Transverse colon (tissue), 4 donors: Measurements from ENCODE around the gene LRPPRC. TPM values are rescaled to one million over a fixed set of nuclear protein-coding genes. Genes with fewer than 3 reads are reported as not detected.

ENCODE experiments used
- DNase-seq: peaks from one replicate; pipeline ENCODE4 v3.0.0-alpha.2; 2019
- H3K27ac ChIP-seq, 4 donors: fragments of 200-600 bp; sonication (generic); 2 replicates each; pipeline ENCODE4 v1.5.1; 2016 to 2018; ENCODE audit warnings: inconsistent platforms in 4 of 4
- H3K27me3 ChIP-seq: fragments of 200-600 bp; sonication (generic); 2 replicates; pipeline ENCODE4 v1.5.1; 2017; ENCODE audit warnings: inconsistent platforms
- H3K36me3 ChIP-seq, 4 donors: fragments of 200-600 bp; sonication (generic); 2 replicates each; pipeline ENCODE4 v1.5.1; 2017 to 2019; ENCODE audit warnings: inconsistent platforms in 4 of 4
- H3K4me1 ChIP-seq, 4 donors: fragments of 200-600 bp; sonication (generic); 2 replicates each; pipeline ENCODE4 v1.5.1; 2017 to 2020; ENCODE audit warnings: inconsistent platforms in 4 of 4
- H3K4me3 ChIP-seq, 4 donors: fragments of 200-600 bp; sonication (generic); 1 replicate in 1 of 4; 2 replicates in 3 of 4; pipeline versions ENCODE4 v1.5.1 to v1.6.1; 2017 to 2019; ENCODE audit warnings: inconsistent platforms in 4 of 4
- H3K9me3 ChIP-seq, 2 donors: fragments of 200-600 bp; sonication (generic); 2 replicates each; pipeline ENCODE4 v1.5.1; 2017 to 2019; ENCODE audit warnings: inconsistent platforms in 2 of 2
- EP300 ChIP-seq: sonication (generic); formaldehyde crosslinking; IDR thresholded peaks from one replicate; pipeline ENCODE4 v1.6.1; 2017; ENCODE audit warnings: antibody characterized with exemption, low read depth
- POLR2A ChIP-seq: fragments of 450-650 bp; IDR thresholded peaks from one replicate; pipeline ENCODE4 v1.6.1; 2016; ENCODE audit warnings: antibody characterized with exemption, mild to moderate bottlenecking, moderate library complexity
- POLR2AphosphoS5 ChIP-seq, 3 donors: sonication (generic); formaldehyde crosslinking; IDR thresholded peaks; one replicate each; pipeline ENCODE4 v1.6.1; 2016; ENCODE audit warnings: antibody characterized with exemption in 3 of 3
- WGBS, 2 donors: methylation state at CpG; one replicate each; pipeline ENCODE4 v1.1.5; 2018; ENCODE audit warnings: low coverage in 1 of 2; 5-methylcytosine and 5-hydroxymethylcytosine counted together
- in situ Hi-C, 4 donors: fragments of 200-750 bp; cut with MboI; loops; one replicate each; pipeline versions ENCODE4 v1.15.0 to v1.15.1; 2017; ENCODE audit warnings: low sequenced_read_pairs in 3 of 4, low pct_ligation_motif_present in 1 of 4, low pct_unique_long_range_greater_than_20kb in 1 of 4
- intact Hi-C: fragments of 100-400 bp; cut with DNase I; formaldehyde crosslinking; loops from one replicate; pipeline ENCODE4 v1.15.1; 2023; ENCODE audit warnings: low total_unique reads
- total RNA-seq, 4 donors: library from RNA; depleted of rRNA; stranded (reverse); fragments of >200 nt; gene quantifications; one replicate each; pipeline ENCODE4 v1.1.0, GENCODE V29; 2016
- TF ChIP-seq, protein P1 (sequence below), 5 experiments: fragments of 200-600 bp in 3 of 5; fragments of 450-650 bp in 2 of 5; sonication (generic) in 3 of 5; IDR thresholded peaks; 1 replicate in 2 of 5; 2 replicates in 3 of 5; pipeline ENCODE4 v1.5.1; 2016 to 2017; ENCODE audit warnings: antibody characterized with exemption in 5 of 5, inconsistent platforms in 3 of 5, mild to moderate bottlenecking in 2 of 5, moderate library complexity in 1 of 5

LRPPRC gene
- total RNA-seq, 4 donors from 2014 or later, result 35.9 to 83.3 (median 59.7) TPM

DNA sequence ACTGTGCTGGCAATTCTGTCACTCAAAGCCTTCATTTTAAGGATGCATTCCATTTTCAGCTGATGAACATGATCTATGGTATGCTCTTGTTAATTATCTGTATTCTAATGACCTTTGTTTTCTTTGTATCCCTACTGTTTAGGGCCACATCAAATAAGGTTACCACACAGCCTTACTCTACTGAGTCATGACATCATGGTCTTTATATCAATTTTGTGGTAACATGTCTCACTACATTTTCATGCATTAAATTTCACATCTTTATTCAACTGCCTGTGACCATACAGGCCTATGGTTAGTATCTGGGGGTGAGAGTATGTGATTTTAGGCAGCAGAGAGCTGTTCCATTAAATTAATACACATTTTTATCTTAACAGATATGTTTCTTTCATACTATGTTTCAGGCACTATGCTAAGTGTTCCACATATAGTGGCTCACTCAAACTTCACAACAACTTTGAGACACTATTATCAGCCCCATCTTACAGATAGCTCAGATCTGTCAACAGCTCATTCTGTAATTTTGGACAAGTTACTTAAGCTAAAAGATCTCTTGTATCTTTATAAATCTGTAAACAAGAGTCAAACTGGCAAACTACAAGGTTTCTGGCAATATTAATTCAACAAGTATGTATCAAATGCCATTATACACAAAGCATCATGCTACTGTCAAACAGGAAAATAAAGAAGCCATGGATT lies 18.0 kb downstream of the LRPPRC start:
- Histone ChIP-seq H3K4me1 (no peaks in the 10 kb centered on the region), H3K36me3 (peaks cover 0 to 78% (median 26%) of the 10 kb centered on the region in 4 donors), H3K27me3 (no peaks in the 10 kb centered on the region), H3K9me3 (no peaks in the 10 kb centered on the region), H3K4me3 (no peak overlapping the region), H3K27ac (no peak overlapping the region)
- DNase-seq, result no peak
- TF ChIP-seq POLR2AphosphoS5 (IDR thresholded peaks at IDR 0.05), result no peak
- TF ChIP-seq EP300, result no peak
- TF ChIP-seq, protein P1, sequence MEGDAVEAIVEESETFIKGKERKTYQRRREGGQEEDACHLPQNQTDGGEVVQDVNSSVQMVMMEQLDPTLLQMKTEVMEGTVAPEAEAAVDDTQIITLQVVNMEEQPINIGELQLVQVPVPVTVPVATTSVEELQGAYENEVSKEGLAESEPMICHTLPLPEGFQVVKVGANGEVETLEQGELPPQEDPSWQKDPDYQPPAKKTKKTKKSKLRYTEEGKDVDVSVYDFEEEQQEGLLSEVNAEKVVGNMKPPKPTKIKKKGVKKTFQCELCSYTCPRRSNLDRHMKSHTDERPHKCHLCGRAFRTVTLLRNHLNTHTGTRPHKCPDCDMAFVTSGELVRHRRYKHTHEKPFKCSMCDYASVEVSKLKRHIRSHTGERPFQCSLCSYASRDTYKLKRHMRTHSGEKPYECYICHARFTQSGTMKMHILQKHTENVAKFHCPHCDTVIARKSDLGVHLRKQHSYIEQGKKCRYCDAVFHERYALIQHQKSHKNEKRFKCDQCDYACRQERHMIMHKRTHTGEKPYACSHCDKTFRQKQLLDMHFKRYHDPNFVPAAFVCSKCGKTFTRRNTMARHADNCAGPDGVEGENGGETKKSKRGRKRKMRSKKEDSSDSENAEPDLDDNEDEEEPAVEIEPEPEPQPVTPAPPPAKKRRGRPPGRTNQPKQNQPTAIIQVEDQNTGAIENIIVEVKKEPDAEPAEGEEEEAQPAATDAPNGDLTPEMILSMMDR (IDR thresholded peaks at IDR 0.05), result no peak
- no peak for TF ChIP-seq POLR2A
- in situ Hi-C loops, result no loop called here
- intact Hi-C loops, result no loop called here

DNA sequence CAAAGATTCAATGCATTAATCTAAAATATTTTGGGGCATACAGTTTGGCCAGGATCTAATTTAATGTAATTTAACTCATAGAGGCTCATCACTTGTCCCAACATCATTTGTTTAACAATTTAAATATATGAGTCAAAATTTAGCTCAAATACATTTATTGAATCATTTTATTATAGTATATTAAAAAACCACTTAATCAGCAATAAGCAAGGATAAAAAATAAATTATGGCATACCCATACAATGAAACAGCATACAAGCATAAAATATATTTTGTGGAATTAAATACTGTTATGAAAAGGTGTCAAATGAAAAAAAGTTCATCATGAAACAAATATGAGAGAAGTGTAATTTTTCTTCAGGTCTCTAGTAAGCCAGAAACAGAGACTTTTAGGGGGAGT lies 34.9 kb downstream of the LRPPRC start:
- Histone ChIP-seq H3K4me3 (no peak overlapping the region), H3K9me3 (no peaks in the 10 kb centered on the region), H3K27ac (no peak overlapping the region), H3K27me3 (no peaks in the 10 kb centered on the region), H3K4me1 (no peaks in the 10 kb centered on the region), H3K36me3 (peaks cover 0 to 58% (median 26%) of the 10 kb centered on the region in 4 donors)
- intact Hi-C loops, result no loop called here
- in situ Hi-C loops, result no loop called here
- no peak for DNase-seq
- no peak for TF ChIP-seq EP300
- TF ChIP-seq, protein P1 (IDR thresholded peaks at IDR 0.05), result no peak
- TF ChIP-seq POLR2AphosphoS5 (IDR thresholded peaks at IDR 0.05), result no peak
- TF ChIP-seq POLR2A, result no peak

DNA sequence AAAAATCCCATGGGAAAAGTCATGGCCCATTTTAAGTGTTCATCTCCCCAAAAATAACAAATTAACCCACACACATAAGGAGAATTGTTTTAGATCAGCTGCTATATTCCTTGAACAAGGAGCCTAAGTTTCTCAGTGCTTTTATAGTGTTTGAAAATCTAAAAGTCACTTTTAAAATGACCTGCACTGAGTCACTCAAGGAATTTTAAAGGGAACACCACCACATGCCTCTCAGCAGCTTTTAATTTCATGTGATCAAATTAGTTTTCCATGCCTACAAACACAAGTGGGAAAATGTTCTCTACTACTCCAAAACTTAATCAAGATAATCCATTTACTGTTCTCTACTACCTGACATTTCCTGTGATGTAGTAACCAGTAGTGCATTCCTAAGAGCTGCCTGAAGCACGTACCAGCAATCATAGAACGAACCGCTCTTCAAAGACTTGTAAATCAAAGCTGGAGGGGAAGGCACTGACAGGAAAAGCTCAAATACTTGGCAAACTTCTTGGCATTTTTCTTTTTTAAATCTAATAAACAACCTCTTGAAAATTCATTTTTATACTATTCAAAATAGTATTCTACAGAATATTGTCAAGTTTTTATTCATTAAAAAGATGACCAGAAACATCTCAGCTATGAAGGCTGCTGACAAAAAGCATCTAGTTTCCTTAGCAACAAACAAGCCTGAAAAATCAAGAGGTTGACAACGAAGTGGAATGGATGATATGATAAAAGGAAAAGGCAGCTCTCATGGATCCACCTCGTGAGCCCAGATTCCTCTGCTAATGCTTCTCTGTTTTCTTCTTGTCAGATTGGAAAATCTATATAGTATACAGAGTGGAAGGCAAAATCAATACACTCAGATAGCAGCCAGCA lies 37.2 kb downstream of the LRPPRC start:
- no peak for DNase-seq
- TF ChIP-seq POLR2AphosphoS5 (IDR thresholded peaks at IDR 0.05), result no peak
- no peak for TF ChIP-seq POLR2A
- no peak for TF ChIP-seq EP300
- TF ChIP-seq, protein P1 (IDR thresholded peaks at IDR 0.05), result no peak
- Histone ChIP-seq H3K4me1 (no peaks in the 10 kb centered on the region), H3K9me3 (no peaks in the 10 kb centered on the region), H3K27ac (no peak overlapping the region), H3K4me3 (no peak overlapping the region), H3K36me3 (peaks cover 0 to 74% (median 36%) of the 10 kb centered on the region in 4 donors), H3K27me3 (no peaks in the 10 kb centered on the region)
- in situ Hi-C loops, result no loop called here
- WGBS, 2 donors, result 85 to 89% methylated on average over 5 of the region's 5 CpGs
- intact Hi-C loops, result no loop called here

DNA sequence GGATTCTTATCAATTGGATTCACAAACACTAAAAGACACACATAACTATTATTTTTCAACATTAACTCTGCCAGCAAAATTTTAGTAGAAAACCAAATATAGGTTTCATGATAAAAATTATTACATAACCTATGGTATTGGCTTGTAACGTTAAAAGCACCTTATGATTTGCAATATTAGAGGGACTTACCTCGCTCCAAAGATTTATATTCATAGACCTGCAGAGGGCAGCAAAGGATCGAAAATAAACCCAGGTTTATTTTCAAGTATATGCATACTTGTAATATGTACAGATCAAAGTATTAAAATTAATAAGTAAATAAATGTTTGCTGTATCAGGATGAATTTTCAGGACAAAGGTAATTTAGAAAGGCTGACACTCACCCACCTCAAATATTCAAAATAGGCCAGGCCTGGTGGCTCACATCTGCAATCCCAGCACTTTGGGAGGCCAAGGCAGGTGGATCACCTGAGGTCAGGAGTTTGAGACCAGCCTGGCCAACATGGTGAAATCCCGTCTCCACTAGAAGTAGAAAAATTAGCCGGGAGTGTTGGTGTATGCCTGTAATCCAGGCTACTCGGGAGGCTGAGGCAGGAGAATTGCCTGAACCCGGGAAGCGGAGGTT lies 45.3 kb downstream of the LRPPRC start:
- peaks cover 0 to 62% (median 27%) of the 10 kb centered on the region in 4 donors for H3K36me3 ChIP-seq
- H3K27me3 ChIP-seq, result no peaks in the 10 kb centered on the region
- intact Hi-C loops, result no loop called here
- no peaks in the 10 kb centered on the region for H3K9me3 ChIP-seq
- H3K27ac ChIP-seq, result no peak overlapping the region
- in situ Hi-C loops, result no loop called here
- TF ChIP-seq, protein P1 (IDR thresholded peaks at IDR 0.05), result peak in 4 of 5 experiments; percentile 14 to 24 (median 18)
- TF ChIP-seq POLR2A (no peak), POLR2AphosphoS5 (IDR thresholded peaks at IDR 0.05) (no peak)
- no peak overlapping the region for H3K4me3 ChIP-seq
- DNase-seq, result no peak
- WGBS, 2 donors, result 41 to 71% methylated on average over 3 to 8 of the region's 8 CpGs
- H3K4me1 ChIP-seq, result no peaks in the 10 kb centered on the region
